Measurements from ENCODE around the gene AP2A2.
"Not testable (repeated sequence)": the region's sequence is repeated elsewhere in the genome, so short reads cannot be mapped to it uniquely, and the experiment has no call there.

AP2A2 gene

GRCh38 chr11:1000357-1001278, 74.9 kb downstream of the AP2A2 start:
- no peak for DNase-seq

- DNase-seq: no peak
Measured at GRCh38 chr11:1001617-1002405, 76.1 kb downstream of the AP2A2 start.

GRCh38 chr11:1002406-1002984, 76.8 kb downstream of the AP2A2 start:
- no peak for DNase-seq

- DNase-seq: no peak
Measured at GRCh38 chr11:1003159-1003558, 77.5 kb downstream of the AP2A2 start.

GRCh38 chr11:1005928-1006327, 80.3 kb downstream of the AP2A2 start:
- DNase-seq: no peak

- DNase-seq: no peak
Measured at GRCh38 chr11:1006762-1007161, 81.1 kb downstream of the AP2A2 start.

- no peak for DNase-seq
Measured at GRCh38 chr11:1007279-1007678, 81.6 kb downstream of the AP2A2 start.

GRCh38 chr11:1008001-1008802, 82.5 kb downstream of the AP2A2 start:
- no peak for DNase-seq

- no peak for DNase-seq
Measured at GRCh38 chr11:1008803-1009145, 83.1 kb downstream of the AP2A2 start.

- no peak for DNase-seq
Measured at GRCh38 chr11:1009371-1009770, 83.7 kb downstream of the AP2A2 start.

GRCh38 chr11:1009991-1010390, 84.3 kb downstream of the AP2A2 start:
- no peak for DNase-seq

- no peak for DNase-seq
Measured at GRCh38 chr11:1010551-1011319, 85.1 kb downstream of the AP2A2 start.

GRCh38 chr11:1011320-1011698, 85.6 kb downstream of the AP2A2 start:
- no peak for DNase-seq

- DNase-seq: no peak
Measured at GRCh38 chr11:1012291-1012690, 86.6 kb downstream of the AP2A2 start.

GRCh38 chr11:1012740-1013630, 87.3 kb downstream of the AP2A2 start:
- DNase-seq: peak; percentile 21

- no peak for DNase-seq
Measured at GRCh38 chr11:1013631-1013935, 87.9 kb downstream of the AP2A2 start.

- DNase-seq: no peak
Measured at GRCh38 chr11:1014276-1014675, 88.6 kb downstream of the AP2A2 start.

GRCh38 chr11:1015064-1015463, 89.4 kb downstream of the AP2A2 start:
- DNase-seq: no peak

GRCh38 chr11:1015826-1016545, 90.3 kb downstream of the AP2A2 start:
- no peak for DNase-seq

GRCh38 chr11:1016610-1017126, 91.0 kb downstream of the AP2A2 start:
- not testable (repeated sequence) for DNase-seq
